ENCODE measurements around the gene ACBD5.
A peak's percentile ranks its signal among the peaks of the same experiment; 100 is the strongest.
"Not testable (repeated sequence)": the region's sequence is repeated elsewhere in the genome, so short reads cannot be mapped to it uniquely, and the experiment has no call there.

ACBD5 gene

DNA sequence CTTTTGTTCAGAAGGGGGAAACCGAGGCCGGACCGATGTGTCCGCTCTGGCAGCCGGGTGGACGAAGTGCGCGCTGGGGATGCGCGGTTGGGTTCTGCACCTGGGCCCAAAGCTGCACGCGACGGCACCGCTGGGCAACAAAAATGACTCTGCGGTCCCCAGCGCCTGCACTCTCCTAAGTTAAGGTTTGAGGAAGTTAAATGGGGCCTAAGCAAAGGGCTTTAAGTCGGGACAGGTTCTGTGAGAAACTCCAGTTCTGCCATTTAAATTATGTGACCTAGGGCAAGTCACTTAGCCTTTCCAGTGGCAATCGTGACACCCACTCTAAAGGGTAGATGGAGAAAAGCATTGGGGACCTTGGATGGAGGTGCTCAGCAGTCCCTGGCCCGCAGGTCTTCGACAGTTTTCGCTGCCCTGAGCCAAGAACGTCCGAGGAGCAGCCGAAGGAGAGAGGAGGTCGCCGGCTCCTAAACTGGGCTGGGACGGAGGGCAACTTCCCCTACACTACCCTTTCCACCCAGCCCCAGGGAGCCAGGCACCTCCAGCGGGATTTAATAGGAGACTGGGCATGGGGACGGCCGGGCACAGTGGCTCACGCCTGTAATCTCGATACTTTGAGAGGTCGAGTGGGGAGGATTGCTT lies 534 bp upstream of the ACBD5 start:
- no peak for DNase-seq (ENCODE audit: low read depth)

GRCh38 chr10:27237531-27237930 lies 3.1 kb downstream of the ACBD5 start:
- not testable (repeated sequence) for DNase-seq (ENCODE audit: low read depth)

DNA sequence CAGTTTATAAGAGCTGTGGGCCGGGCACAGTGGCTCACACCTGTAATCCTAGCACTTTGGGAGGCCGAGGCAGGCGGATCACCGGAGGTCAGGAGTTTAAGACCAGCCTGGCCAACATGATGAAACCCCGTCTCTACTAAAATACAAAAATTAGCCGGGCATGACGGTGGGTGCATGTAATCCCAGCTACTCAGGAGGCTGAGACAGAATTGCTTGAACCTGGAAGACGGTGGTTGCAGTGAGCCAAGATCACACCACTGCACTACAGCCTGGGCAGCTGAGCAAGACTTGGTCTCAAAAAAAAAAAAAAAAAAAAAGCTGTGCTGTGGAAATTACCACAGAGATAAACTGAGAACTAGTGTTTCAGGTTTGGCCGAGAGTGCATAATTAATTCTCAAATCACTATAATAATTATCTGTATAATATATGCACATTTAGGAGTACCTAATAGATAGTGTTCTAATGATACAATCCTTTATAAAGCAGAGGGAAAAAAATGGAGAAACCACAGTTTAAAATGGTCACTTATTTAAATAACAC lies 3.9 kb downstream of the ACBD5 start:
- DNase-seq (ENCODE audit: low read depth): not testable (repeated sequence)

GRCh38 chr10:27235706-27236105 lies 4.9 kb downstream of the ACBD5 start:
- no peak for DNase-seq (ENCODE audit: low read depth)

GRCh38 chr10:27230022-27230421 lies 10.6 kb downstream of the ACBD5 start:
- no peak for DNase-seq (ENCODE audit: low read depth)

DNA sequence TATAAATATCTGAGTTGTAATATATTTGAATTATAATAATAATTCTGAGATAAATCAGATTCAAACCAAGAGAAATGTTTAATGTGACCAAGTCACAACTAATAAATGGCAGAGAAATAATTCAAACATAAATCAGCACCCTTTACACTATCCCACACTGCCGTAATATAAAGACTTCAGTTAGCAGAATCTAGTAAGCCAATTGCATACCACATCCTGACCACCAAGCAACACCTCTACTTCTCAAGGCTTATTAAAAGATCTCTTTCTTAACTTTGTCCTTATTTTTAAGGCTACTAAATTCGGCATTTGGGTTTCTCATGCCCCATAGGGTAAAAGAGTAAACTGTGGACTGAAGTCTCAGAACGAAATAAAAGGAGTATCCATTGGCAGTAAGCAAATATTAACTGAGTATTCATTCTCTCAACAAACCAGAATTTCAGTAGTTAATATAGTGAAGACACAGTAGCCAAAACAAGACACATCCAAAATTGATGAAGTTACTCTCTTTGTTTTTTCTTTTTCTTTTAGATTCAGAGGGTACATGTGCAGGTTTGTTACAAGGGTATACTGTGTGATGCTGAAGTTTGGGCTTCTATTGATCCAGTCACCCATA lies 14.8 kb downstream of the ACBD5 start:
- no peak for DNase-seq (ENCODE audit: low read depth)

DNA sequence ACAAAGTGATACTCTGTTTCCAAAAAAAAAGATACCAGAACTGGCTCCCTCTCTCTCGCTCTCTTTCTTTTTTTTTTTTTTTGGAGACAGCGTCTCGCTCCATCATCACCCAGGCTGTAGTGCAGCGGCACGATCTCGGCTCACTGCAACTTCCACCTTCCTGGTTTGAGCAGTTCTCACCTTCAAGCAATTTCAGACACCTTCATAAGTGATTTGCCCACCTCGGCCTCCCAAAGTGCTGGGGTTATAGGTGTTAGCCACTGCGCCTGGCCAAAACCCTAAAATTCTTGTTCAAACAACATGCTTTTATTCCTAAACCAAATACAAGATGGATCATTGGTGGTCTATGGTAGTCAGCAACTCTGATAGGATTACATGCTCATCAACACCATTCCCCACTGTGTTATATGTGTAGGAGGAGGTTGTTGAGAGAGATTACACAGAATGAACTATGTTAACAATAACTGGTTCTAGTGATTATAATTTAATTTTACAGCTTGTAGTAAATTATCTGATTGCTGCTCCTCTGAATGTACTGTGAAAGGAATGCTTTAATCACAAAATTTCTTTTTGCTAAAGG lies 15.5 kb downstream of the ACBD5 start:
- peak; percentile 1 for DNase-seq (ENCODE audit: low read depth)

DNA sequence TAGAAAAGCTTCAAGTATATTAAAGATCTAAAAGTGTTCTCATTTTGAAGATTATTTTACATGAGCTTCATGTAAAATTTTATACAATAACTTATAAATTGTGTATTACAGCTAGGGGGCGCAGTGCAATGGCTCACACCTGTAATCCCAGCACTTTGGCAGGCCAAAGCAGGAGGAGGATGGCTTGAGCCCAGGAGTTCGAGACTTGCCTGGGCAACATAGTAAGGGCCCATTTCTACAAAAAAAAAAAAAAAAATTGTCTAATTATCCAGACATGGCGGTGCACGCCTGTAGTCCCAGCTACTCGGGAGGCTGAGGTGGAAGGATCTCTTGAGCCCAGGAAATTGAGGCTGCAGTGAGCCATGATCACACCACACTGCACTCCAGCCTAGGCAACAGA lies 16.6 kb downstream of the ACBD5 start:
- DNase-seq (ENCODE audit: low read depth): peak; percentile 26

GRCh38 chr10:27207350-27207749 lies 33.2 kb downstream of the ACBD5 start:
- no peak for DNase-seq (ENCODE audit: low read depth)

- no peak for DNase-seq (ENCODE audit: low read depth)
Observed at GRCh38 chr10:27203806-27204205, 36.8 kb downstream of the ACBD5 start.

GRCh38 chr10:27197980-27198620 lies 42.5 kb downstream of the ACBD5 start:
- no peak for DNase-seq (ENCODE audit: low read depth)

- no peak for DNase-seq (ENCODE audit: low read depth)
Observed at GRCh38 chr10:27192284-27192683, 48.3 kb downstream of the ACBD5 start.

GRCh38 chr10:27190508-27190907 lies 50.1 kb downstream of the ACBD5 start:
- DNase-seq (ENCODE audit: low read depth): no peak

GRCh38 chr10:27188897-27189296 lies 51.7 kb downstream of the ACBD5 start:
- no peak for DNase-seq (ENCODE audit: low read depth)

- DNase-seq (ENCODE audit: low read depth): no peak
Observed at GRCh38 chr10:27188259-27188658, 52.3 kb downstream of the ACBD5 start.

- no peak for DNase-seq (ENCODE audit: low read depth)
Observed at GRCh38 chr10:27169849-27170248, 70.7 kb downstream of the ACBD5 start.

DNA sequence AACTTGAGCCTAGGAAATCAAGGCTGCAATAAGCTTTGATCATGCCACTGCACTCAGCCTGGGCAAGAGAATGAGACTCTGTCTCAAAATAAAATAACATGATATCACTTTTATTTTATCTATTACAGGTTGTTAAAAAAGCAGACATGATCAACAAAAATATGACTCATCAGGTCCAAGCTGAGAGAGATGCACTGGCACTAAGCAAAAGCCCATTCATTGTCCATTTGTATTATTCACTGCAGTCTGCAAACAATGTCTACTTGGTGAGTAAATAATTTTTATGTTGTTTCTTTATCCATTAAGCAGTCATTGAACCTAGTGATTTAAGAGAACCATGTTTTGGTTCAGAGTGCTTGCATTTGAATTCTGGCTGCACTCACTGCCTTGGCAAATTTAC lies 82.2 kb downstream of the ACBD5 start:
- DNase-seq (ENCODE audit: low read depth): no peak

DNA sequence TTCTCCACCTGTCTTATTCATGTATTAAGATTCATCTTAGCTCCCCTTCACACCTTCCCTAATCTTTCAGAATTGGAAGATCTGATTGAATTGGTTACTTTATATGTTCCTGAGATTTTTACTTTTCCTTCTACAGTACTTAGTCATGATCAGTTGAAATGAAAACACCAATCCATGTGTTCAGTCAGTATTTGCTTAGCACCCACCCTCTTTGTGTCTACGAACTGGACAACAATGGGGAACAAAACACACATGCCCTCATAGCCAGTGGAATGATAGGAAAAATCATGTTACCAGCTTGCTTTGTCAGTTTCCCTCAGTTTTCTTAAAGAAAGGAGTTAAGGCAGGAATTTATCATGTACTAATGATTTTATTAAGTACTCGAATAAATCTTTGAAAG lies 83.4 kb downstream of the ACBD5 start:
- no peak for DNase-seq (ENCODE audit: low read depth)

- DNase-seq (ENCODE audit: low read depth): not testable (repeated sequence)
Observed at GRCh38 chr10:27156566-27156965, 84.0 kb downstream of the ACBD5 start.

GRCh38 chr10:27155066-27155754 lies 85.4 kb downstream of the ACBD5 start, which contains the start of gene MASTL:
TSS of gene MASTL (plus strand) at chr10:27155352. CDS start at chr10:27155427, 75 bp downstream.
- peak; percentile 91 for DNase-seq (ENCODE audit: low read depth)

DNA sequence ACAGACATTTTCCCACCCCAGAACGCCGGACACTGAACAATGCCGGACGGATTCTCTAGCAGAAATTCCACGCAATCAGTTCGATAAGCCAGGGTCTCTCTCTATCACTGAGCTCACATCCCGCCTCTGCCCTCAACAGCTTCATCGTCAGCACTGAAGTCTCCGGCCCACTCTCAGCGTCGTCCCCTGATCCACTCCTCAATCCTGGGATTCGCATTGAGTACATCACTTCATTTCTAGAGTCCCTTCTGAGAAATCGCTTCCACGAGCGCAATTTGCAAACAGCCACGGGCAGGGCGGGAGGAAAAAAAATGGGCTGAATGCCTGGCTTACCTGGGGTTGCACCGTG lies 86.8 kb downstream of the ACBD5 start:
- DNase-seq (ENCODE audit: low read depth): no peak

GRCh38 chr10:27153329-27153728 lies 87.3 kb downstream of the ACBD5 start:
- no peak for DNase-seq (ENCODE audit: low read depth)
